ENCODE data around the gene IL1RAPL1. TPM values are rescaled to one million over a fixed set of nuclear protein-coding genes. Genes with fewer than 3 reads are reported as not detected.

The IL1RAPL1 gene
- total RNA-seq, 1 donor from 2014 or later, result not detected

GRCh38 chrX:29762006-29762405, 1174.8 kb downstream of the IL1RAPL1 start:
- TF ChIP-seq CTCF (conservative IDR thresholded peaks at IDR 0.05; ENCODE audit: low read depth, low read length), result no peak
- DNase-seq (ENCODE audit: low read depth), result no peak
- no peak overlapping the region for H3K4me3 ChIP-seq (ENCODE audit: low read depth, low read length)

GRCh38 chrX:29775890-29776289, 1188.6 kb downstream of the IL1RAPL1 start:
- no peak for TF ChIP-seq CTCF (conservative IDR thresholded peaks at IDR 0.05; ENCODE audit: low read depth, low read length)
- H3K4me3 ChIP-seq (ENCODE audit: low read depth, low read length), result no peak overlapping the region
- no peak for DNase-seq (ENCODE audit: low read depth)

GRCh38 chrX:29787656-29788055, 1200.4 kb downstream of the IL1RAPL1 start:
- no peak overlapping the region for H3K4me3 ChIP-seq (ENCODE audit: low read depth, low read length)
- no peak for DNase-seq (ENCODE audit: low read depth)
- TF ChIP-seq CTCF (conservative IDR thresholded peaks at IDR 0.05; ENCODE audit: low read depth, low read length), result no peak

GRCh38 chrX:29788991-29789699, 1201.9 kb downstream of the IL1RAPL1 start:
- TF ChIP-seq CTCF (conservative IDR thresholded peaks at IDR 0.05; ENCODE audit: low read depth, low read length), result no peak
- no peak overlapping the region for H3K4me3 ChIP-seq (ENCODE audit: low read depth, low read length)

GRCh38 chrX:29792335-29792734, 1205.1 kb downstream of the IL1RAPL1 start:
- no peak for DNase-seq (ENCODE audit: low read depth)
- TF ChIP-seq CTCF (conservative IDR thresholded peaks at IDR 0.05; ENCODE audit: low read depth, low read length), result no peak
- no peak overlapping the region for H3K4me3 ChIP-seq (ENCODE audit: low read depth, low read length)

More at GRCh38 chrX:29788991-29789699, 1201.9 kb downstream of the IL1RAPL1 start:
- DNase-seq (ENCODE audit: low read depth), result no peak

- H3K4me3 ChIP-seq (ENCODE audit: low read depth, low read length), result no peak overlapping the region
- no peak for TF ChIP-seq CTCF (conservative IDR thresholded peaks at IDR 0.05; ENCODE audit: low read depth, low read length)
- no peak for DNase-seq (ENCODE audit: low read depth)
Measured at GRCh38 chrX:29797156-29797555, 1209.9 kb downstream of the IL1RAPL1 start.

GRCh38 chrX:29798469-29798868, 1211.2 kb downstream of the IL1RAPL1 start:
- no peak for TF ChIP-seq CTCF (conservative IDR thresholded peaks at IDR 0.05; ENCODE audit: low read depth, low read length)
- no peak for DNase-seq (ENCODE audit: low read depth)
- no peak overlapping the region for H3K4me3 ChIP-seq (ENCODE audit: low read depth, low read length)

All from epithelial cell of proximal tubule (primary cell).